GM12873 (cell line): ENCODE measurements around the gene CAPN7.

Experiments used
- CTCF ChIP-seq: IDR thresholded peaks from 2 replicates; pipeline ENCODE4 v1.5.1; 2012; ENCODE audit warnings: low read depth, mild to moderate bottlenecking, moderate library complexity, low read length, control low read depth; ENCODE audit not compliant: insufficient read depth; ENCODE audit errors: missing control alignments

The CAPN7 gene

DNA sequence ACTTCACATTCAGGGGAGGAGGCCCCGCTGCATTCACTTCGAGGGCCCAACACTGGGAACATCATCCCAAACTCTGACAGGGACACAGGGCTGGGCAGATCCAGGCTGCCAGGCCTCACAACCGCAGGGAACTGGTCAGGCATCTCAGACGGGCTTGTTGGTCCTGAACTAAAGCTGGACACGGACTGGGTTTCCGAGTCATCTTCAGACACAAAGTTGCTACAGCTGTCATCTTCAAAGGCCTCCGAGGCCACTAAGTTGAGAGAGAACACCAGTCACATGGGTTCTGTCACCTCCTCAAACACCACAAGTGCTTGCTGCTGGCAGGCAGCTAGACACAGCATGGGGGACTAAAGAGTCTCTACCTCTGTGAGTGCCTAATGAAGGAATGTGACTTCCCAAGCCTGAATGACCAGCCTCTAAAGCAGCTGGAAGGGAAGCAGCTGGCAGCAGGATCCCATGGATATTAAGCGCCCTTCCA is 50.9 kb downstream of the CAPN7 start:
- TF ChIP-seq CTCF: no peak

- no peak for TF ChIP-seq CTCF
Measured at GRCh38 chr3:15258720-15259119, 52.7 kb downstream of the CAPN7 start.

- no peak for TF ChIP-seq CTCF
Measured at GRCh38 chr3:15260531-15260930, 54.5 kb downstream of the CAPN7 start.

- TF ChIP-seq CTCF: no peak
Measured at GRCh38 chr3:15261274-15261673, 55.2 kb downstream of the CAPN7 start.

- TF ChIP-seq CTCF: no peak
Measured at GRCh38 chr3:15262021-15262420, 56.0 kb downstream of the CAPN7 start.

DNA sequence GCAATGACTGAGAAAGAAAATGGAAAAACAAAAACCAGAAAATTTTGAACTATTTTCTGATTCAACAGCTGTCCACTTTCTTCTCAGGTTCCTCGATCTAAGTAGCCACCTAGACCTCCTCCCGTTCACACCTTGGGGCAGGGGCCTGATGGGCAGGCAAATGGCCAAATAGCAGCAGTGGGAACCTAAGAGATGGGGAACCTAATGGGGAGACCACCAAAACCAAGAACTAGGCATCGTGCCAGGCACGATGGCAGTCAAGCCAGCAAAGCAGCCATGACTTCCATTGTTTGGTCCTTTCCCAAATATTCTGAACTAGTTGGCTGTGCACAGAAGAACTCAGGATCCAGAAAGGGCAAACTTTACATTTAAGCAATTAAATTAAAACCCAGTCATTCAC is 57.1 kb downstream of the CAPN7 start:
- TF ChIP-seq CTCF: no peak

DNA sequence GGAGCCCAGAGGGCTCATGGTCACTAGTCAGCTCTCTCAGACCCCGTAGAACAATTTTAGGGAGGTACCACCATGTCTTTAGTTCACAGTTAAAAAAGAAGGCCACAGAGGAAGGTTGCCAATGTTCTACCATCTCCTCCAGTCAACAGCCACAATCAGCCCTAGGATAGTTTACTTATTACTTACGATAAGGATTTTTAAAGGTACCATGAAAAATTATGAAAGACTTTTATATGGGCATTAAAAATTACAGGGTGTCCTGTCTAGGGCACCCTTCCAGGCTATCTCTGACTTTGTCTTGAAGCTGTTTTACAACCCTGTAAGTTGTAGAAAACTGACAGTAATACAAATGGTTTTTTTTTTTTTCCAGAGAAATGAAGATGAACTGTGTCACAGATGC is 57.9 kb downstream of the CAPN7 start:
- no peak for TF ChIP-seq CTCF
